Measurements from ENCODE around the gene ABRAXAS1.

DNA sequence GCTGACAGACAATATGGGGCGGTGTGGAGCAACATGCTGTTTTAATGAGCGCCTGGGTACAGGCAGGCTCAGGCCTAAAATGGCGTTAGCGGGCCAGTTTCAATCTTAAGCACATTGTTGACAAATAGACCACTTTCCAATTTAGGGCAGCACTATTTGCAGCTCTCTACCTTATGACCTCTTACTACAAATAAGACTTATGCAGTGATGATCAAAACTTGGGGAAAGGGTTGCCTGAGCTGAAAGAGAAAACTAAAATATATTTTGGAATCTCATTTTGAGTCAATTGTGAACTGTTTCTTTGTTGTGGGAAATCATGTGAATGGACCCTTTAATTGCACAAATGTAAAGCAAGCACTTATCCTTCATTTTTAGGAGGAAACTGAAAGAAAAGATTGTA lies 25.5 kb upstream of the ABRAXAS1 start:
- TF ChIP-seq, protein P1, sequence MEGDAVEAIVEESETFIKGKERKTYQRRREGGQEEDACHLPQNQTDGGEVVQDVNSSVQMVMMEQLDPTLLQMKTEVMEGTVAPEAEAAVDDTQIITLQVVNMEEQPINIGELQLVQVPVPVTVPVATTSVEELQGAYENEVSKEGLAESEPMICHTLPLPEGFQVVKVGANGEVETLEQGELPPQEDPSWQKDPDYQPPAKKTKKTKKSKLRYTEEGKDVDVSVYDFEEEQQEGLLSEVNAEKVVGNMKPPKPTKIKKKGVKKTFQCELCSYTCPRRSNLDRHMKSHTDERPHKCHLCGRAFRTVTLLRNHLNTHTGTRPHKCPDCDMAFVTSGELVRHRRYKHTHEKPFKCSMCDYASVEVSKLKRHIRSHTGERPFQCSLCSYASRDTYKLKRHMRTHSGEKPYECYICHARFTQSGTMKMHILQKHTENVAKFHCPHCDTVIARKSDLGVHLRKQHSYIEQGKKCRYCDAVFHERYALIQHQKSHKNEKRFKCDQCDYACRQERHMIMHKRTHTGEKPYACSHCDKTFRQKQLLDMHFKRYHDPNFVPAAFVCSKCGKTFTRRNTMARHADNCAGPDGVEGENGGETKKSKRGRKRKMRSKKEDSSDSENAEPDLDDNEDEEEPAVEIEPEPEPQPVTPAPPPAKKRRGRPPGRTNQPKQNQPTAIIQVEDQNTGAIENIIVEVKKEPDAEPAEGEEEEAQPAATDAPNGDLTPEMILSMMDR (IDR thresholded peaks at IDR 0.05) = no peak
- TF ChIP-seq, protein P2, sequence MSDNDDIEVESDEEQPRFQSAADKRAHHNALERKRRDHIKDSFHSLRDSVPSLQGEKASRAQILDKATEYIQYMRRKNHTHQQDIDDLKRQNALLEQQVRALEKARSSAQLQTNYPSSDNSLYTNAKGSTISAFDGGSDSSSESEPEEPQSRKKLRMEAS (IDR thresholded peaks at IDR 0.05; ENCODE audit: low read depth) = no peak
- TF ChIP-seq GABPA (IDR thresholded peaks at IDR 0.05; ENCODE audit: low read depth) (no peak), TEAD4 (IDR thresholded peaks at IDR 0.05; ENCODE audit: borderline replicate concordance, insufficient read depth) (no peak), EP300 (IDR thresholded peaks at IDR 0.05; ENCODE audit: borderline replicate concordance in 1 of 2, low read depth in 1 of 2, low read length in 1 of 2) (no peak), JUND (IDR thresholded peaks at IDR 0.05) (no peak)
- TF ChIP-seq, protein P3, sequence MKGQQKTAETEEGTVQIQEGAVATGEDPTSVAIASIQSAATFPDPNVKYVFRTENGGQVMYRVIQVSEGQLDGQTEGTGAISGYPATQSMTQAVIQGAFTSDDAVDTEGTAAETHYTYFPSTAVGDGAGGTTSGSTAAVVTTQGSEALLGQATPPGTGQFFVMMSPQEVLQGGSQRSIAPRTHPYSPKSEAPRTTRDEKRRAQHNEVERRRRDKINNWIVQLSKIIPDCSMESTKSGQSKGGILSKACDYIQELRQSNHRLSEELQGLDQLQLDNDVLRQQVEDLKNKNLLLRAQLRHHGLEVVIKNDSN (IDR thresholded peaks at IDR 0.05; ENCODE audit: borderline replicate concordance, low read depth) = no peak

Measured in SK-N-SH (cell line).